GM18499 (cell line): ENCODE data around the gene PRKACB.
A peak's percentile ranks its signal among the peaks of the same experiment; 100 is the strongest.

Source experiments
- ATAC-seq: cut with Tn5 transposase; IDR thresholded peaks from one replicate; pipeline ENCODE4 v1.9.1; 2021; ENCODE audit warnings: moderate number of reproducible peaks; ENCODE audit not compliant: insufficient read depth, unreplicated experiment

The PRKACB gene

GRCh38 chr1:84143796-84144565 lies at the start of gene PRKACB:
Gene PRKACB (plus strand): TSS chr1:84144271. CDS start chr1:84144362, 91 bp downstream.
- ATAC-seq = peak; percentile 77

GRCh38 chr1:84095308-84095707 lies 48.8 kb upstream of the PRKACB start:
- no peak for ATAC-seq

DNA sequence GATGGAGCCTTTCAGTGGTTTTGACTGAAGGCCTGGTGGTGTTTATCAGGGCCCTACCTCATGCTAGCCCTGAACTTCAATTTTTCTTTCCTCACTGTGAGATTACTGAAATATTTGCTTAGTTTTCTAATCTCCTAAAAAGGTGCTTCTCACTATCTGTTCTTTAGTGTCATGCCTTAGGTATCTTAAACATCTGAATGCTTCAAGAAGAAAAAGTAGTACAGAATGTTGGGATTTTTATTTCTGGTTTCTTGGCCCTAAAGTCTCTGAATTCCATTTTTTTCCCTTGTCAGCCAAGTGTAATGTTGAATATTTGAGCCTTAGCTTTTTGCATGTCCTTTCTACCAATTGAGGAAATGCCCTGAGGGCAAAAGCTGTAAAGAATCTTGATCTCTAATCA lies 47.9 kb upstream of the PRKACB start:
- ATAC-seq = no peak

- no peak for ATAC-seq
Measured at GRCh38 chr1:84101204-84101603, 42.9 kb upstream of the PRKACB start.

GRCh38 chr1:84103197-84103992 lies 40.7 kb upstream of the PRKACB start:
- ATAC-seq = no peak

GRCh38 chr1:84107538-84107937 lies 36.5 kb upstream of the PRKACB start:
- ATAC-seq = peak; percentile 83

DNA sequence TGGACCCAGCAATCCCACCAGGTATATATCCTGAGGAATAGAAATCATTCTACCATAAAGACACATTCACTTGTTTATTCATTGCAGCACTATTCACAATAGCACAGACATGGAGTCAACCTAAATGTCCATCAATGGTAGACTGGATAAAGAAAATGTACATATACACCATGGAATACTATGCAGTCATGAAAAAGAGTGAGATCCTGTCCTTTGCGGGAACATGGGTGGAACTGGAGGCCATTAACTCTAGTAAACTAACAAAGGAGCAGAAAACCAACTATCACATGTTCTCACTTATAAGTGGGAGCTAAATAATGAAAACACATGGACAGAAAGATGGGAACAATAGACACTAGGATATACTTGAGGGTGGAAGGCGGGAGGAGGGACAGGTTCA lies 36.1 kb upstream of the PRKACB start:
- ATAC-seq = no peak

DNA sequence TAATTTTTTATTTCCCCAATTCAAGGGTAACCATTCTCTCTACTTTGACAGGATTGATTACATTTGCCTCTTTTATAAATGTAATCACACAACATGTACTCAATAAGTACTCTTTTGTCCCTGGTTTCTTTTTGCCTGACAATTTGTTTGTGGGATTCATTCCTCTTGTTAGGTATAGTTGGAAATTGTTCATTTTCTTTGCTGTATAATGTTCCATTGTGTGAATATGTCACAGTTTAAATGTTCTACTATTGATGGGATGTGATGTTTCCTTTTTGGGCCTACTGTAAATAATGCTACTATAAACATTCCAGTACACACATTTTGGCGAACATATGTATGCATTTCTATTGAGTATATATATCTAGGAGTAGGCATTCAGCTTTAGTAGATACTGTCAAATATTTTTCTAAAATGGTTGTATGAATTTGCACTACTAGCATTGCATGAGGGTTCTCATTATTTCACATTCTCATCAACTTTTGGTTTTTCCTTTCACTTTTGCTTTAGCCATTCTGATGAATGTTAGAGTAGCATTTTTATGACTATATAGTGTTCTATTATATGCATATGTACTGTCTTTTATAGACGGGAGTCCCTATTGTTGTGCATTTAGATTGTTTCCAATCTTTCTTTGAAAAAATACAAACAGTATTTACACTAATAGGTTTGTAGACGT lies 35.0 kb upstream of the PRKACB start:
- ATAC-seq = no peak

DNA sequence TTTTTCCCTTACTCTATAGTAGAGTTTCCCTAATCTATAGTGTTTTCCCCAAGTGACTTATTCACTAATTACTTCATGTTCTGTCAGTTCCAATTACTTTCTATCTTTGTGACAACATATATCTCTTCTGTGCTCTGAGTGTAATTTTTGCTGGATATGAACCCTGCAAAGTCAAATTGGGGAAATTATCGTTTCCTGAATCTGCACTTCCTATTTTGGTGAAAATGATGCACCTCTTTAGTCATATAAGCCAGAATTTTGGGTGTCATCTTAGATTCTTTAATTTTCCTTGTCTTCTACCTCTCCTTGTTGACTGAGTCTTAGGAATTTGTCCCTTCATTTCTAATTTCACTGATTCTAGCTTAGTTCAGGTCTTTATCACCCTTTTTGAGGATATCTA lies 33.4 kb upstream of the PRKACB start:
- ATAC-seq = no peak

DNA sequence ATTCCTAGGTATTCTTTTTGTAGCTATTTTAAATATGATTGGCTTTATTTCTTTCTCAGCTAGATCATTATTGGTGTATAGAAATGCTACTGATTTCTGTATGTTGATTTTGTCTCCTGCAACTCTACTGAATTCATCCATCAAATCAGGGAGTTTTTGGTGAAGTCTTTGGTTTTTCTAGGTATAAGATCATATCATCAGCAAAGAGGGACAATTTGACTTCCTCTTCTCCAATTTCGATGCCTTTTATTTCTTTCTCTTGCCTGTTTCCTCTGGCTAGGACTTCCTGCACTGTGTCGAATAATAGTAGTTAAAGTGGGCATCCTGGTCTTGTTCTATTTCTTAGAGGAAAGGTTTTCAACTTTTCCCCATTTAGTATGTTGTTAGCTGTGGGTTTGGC lies 27.5 kb upstream of the PRKACB start:
- no peak for ATAC-seq

GRCh38 chr1:84117868-84118267 lies 26.2 kb upstream of the PRKACB start:
- no peak for ATAC-seq

DNA sequence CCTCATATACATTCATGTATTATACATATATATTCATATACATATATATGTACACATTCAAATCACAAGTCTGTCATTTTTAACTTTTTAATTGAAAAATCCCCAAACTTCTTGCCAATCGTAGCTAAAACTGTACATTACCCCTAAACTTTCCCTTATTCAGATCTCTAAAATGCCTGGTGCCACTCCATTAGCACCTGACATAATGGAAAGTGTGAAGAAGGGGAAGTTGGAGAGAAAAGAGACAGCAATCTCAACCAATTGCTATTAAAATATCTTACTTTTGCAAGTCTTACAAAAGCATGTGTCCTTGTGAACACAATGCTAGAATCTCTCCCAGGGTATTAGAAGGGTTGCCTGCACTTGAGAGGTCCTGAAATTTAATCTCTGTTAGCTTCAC lies 22.7 kb upstream of the PRKACB start:
- no peak for ATAC-seq

DNA sequence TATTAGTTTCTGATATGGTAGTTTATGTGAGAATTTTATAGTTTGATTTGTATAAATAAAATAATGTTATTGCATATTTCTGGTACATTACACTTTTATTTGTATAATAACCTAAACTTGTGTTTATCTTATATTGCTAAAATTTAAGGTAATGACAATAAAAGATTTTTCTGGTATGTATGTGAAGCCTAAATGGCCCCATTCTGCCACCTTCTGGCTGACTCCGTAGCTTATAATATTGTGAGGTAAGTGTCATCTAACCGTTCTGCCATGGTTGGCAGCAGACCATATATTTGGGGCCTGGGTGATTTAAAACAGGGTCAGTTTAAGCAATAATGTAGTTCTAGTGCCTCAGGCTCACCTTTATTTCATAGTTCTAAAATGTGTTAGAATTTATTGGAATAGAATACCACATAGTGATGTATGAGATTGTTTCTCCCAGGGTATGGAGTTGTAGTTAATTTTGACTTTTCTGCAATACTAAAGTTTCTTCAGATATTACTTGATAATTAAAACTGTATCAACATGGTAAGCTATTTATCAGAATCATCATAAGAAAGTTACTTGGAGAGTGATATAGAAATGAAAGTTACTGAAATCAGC lies 21.2 kb upstream of the PRKACB start:
- ATAC-seq = no peak

DNA sequence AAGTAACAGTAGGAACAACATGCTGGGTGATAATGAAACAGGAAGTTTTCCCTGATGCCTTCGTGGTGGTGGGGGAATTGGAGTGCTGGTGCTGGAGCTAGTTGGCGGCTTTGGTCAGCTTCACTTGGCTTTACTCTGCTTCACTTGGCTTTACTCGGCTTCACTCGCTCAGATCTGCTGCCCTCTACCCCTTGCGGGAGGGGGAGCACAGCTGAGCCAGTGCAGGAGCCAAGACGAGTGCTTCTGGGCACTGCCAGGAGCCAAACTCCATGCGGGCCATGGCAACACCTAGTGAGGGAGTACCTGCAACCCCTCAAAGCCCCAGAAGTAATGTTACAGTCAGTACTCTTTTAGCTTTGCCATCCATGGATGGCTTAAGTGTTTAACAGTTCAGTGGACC lies 10.6 kb upstream of the PRKACB start:
- no peak for ATAC-seq

DNA sequence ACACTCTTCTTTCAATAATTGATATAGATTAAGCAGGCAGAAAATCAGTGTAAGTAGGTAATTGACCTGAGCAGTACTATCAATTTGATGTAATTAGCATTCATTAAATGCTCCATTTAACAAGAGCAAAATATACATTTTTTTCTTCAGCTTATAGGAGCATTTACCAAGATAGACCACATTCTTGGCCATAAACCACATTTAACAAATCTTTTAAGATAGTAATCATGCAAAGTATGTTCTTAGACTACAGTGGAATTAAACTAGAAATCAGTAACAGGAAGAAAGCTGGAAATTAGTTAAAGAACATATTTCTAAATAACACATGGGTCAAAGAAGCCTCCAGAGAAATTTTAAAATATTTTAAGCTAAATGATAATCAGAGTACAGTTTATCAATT lies 8.7 kb upstream of the PRKACB start:
- no peak for ATAC-seq

GRCh38 chr1:84141182-84142003 lies 2.7 kb upstream of the PRKACB start:
- no peak for ATAC-seq

DNA sequence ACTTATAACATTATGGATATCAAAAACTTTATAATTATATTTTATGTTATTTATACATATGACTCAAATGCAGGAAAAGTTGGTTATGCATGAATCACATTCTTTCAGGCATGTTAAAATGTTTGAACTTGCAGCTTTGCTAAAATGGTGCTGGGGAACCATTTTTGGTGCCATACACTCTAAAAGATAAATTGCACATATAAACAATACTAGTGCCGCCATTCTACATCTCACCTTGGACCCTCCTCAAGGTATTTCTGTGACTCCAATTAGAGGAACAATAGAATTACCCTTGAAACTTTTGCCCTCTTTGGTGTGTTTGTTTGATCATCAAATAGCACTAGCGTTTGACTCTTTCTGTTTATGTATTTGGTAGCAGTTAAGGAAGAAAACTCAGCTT lies 997 bp downstream of the PRKACB start:
- ATAC-seq = no peak

DNA sequence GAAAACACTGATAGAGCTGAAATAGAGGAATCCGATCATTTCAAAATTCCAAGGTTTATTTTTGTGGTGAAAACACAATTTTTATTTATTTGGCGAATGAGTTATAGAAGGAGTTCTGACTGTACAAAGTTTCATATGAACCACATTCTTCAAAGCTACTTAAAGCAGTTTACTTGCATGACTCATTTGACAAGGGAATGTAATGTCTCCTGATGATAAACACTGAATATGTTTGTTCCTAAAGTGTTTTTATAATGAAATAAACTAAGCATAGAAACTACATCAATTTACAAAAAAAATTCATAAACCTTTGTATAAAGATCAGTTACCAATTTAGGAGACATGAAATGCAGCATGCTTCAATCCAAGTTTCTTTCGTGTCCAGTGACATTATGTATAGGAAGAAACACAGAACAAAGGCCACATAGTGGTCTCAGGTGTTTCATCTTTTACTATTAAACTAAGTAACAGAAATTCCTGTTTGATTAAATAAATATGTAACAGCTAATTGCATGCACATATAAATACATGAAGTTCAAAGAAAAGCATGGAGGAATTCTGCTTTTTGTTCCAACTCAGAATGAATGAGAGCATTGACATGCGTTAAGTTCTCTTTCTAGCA lies 2.5 kb downstream of the PRKACB start:
- ATAC-seq = no peak

- ATAC-seq = no peak
Measured at GRCh38 chr1:84148758-84149157, 4.7 kb downstream of the PRKACB start.
